Activated T-cell treated with anti-CD3 and anti-CD28 coated beads, Interleukin-2, amount 50 U/mL, for 4 hours (primary cell): ENCODE results near the gene ETV4. TPM values are rescaled to one million over a fixed set of nuclear protein-coding genes. Genes with fewer than 3 reads are reported as not detected.
A peak's percentile ranks its signal among the peaks of the same experiment; 100 is the strongest.

Source experiments
- ATAC-seq, 2 donors: fragments of 200-7000 bp; cut with Tn5 transposase; one replicate each; pipeline ENCODE4 v1.10.0; 2021
- DNase-seq: peaks from one replicate; pipeline ENCODE4 v3.0.0-alpha.2; 2020
- H3K27me3 Mint-ChIP-seq: one replicate; pipeline ENCODE4 v1.8.0; 2021; ENCODE audit warnings: low read depth, mixed read lengths
- H3K36me3 Mint-ChIP-seq: one replicate; pipeline ENCODE4 v1.8.0; 2022; ENCODE audit warnings: mixed read lengths; ENCODE audit not compliant: insufficient read depth
- H3K4me1 Mint-ChIP-seq: one replicate; pipeline ENCODE4 v1.8.0; 2021; ENCODE audit warnings: low read depth, mixed read lengths
- H3K4me3 Mint-ChIP-seq: one replicate; pipeline ENCODE4 v1.8.0; 2021; ENCODE audit warnings: mild to moderate bottlenecking, moderate library complexity, mixed read lengths
- H3K9me3 Mint-ChIP-seq: one replicate; pipeline ENCODE4 v1.8.0; 2021; ENCODE audit warnings: mixed read lengths
- total RNA-seq, 3 donors: library from RNA; stranded (reverse); gene quantifications; one replicate each; pipeline ENCODE4 v1.2.1, GENCODE V29; 2021

ETV4 gene
- total RNA-seq, 3 donors from 2014 or later = 1.1 to 2.2 (median 2.2) TPM

DNA sequence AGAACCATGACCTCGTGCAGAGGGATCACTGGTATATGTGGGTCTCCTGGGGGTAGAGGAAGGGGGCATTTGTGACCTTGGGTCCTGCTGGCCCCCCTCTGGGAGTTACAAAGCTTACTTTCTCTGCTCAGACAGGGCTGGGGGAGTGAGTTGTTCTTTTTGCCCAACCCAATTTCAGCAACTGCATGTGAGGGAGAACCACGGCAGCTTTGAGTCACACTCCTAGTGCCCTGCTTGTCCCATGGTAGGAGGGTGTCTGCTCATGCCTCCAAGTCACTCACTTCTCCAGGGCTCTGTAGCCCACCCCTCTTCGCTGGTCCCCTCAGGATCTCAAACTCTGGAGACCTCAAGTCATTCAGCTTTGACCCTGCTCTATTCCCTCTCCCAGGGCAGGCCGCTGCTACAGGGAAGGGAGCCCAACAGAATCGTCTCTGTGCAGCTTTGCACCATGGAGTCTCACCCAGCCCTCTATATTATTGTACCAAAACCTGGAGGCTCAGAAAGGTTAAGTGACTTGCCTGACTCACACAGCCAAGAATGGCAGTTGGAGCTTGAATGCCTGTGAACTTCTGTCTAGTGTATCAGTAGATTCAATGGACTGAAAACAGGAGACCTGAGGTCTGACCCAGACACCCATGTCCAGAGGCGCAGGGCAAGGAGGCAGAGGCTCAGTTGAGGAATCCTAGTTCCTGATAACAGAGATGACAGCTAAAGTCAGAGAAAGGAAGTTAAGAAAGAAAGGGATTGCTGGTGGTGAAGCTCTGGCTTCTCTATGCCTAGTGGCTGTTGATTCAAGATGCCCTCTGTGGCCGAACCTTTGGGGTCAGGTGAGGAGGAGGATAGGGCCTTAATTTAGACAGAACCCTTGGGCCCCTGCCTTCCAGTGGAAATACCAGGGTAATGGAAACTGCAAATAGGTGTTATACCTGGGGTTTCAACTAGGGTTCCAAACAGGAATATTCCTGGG lies 14.6 kb upstream of the ETV4 start:
- peaks cover 3% of the 10 kb centered on the region for H3K4me1 Mint-ChIP-seq
- no peak overlapping the region for H3K4me3 Mint-ChIP-seq
- ATAC-seq (peak in 1 of 2 donors; percentile 30), DNase-seq (no peak)
- H3K36me3 Mint-ChIP-seq = no peaks in the 10 kb centered on the region
- H3K9me3 Mint-ChIP-seq = no peaks in the 10 kb centered on the region
- H3K27me3 Mint-ChIP-seq = peaks cover 31% of the 10 kb centered on the region

DNA sequence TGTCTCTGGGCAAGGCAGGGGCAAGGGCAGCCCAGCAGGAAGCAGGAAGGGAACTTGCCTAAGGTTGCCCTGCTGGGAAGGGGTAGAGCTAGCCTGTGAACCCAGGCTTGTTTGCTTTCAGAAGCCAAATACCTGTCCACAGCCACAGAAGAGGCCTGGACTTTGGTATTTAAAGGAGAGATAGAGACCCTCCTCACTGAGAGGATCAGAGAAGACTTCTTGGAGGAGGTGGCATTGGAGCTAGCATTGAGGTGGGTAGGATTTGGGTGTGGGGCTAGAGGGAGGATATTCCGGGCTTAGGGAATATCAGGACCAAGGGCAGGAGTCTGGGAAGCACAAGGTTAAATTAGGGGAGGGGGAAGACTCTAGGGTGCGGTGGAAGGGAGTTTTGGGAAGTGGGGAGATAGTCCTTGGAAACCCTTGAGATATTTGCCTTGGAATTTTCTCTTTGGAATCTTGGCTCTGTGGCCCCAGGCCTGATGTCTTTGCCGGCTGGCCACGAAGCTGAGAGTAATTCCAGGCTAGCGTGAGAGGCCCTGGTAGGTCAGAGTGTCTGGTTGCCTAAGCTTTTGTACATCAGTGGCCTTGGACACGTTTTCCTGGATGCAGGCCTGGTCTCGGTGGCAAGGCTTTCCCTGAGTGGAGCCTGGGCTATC lies 13.1 kb upstream of the ETV4 start:
- no peaks in the 10 kb centered on the region for H3K9me3 Mint-ChIP-seq
- peaks cover 33% of the 10 kb centered on the region for H3K27me3 Mint-ChIP-seq
- DNase-seq = no peak
- H3K4me3 Mint-ChIP-seq = no peak overlapping the region
- peaks cover 3% of the 10 kb centered on the region for H3K4me1 Mint-ChIP-seq
- no peaks in the 10 kb centered on the region for H3K36me3 Mint-ChIP-seq
- ATAC-seq = no peak

DNA sequence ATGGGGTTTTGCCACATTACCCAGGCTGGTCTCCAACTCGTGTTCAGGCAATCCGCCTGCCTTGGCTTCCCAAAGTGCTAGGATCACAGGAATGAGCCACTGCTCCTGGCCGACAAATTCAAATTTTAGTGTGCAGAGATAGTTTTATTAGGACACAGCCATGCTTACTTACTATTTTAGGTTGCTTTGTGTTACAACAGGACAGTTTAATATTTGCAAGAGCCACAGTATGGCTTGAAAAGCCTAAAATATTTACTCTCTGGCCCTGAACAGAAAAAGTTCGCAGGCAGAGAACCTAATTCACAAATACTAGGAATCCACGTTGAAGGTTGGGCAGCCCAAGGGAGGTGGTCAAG lies 12.6 kb upstream of the ETV4 start:
- no peak for DNase-seq
- no peak for ATAC-seq

GRCh38 chr17:43556292-43556691 lies 10.2 kb upstream of the ETV4 start:
- no peak for ATAC-seq
- DNase-seq = no peak

More for the DNA sequence above, 12.6 kb upstream of the ETV4 start:
- H3K27me3 Mint-ChIP-seq = peaks cover 34% of the 10 kb centered on the region
- H3K9me3 Mint-ChIP-seq = no peaks in the 10 kb centered on the region
- peaks cover 3% of the 10 kb centered on the region for H3K4me1 Mint-ChIP-seq
- H3K36me3 Mint-ChIP-seq = no peaks in the 10 kb centered on the region
- H3K4me3 Mint-ChIP-seq = no peak overlapping the region

GRCh38 chr17:43554857-43555256 lies 8.7 kb upstream of the ETV4 start:
- H3K36me3 Mint-ChIP-seq = no peaks in the 10 kb centered on the region
- peaks cover 33% of the 10 kb centered on the region for H3K27me3 Mint-ChIP-seq
- DNase-seq = no peak
- no peaks in the 10 kb centered on the region for H3K9me3 Mint-ChIP-seq
- no peak for ATAC-seq
- peaks cover 2% of the 10 kb centered on the region for H3K4me1 Mint-ChIP-seq
- H3K4me3 Mint-ChIP-seq = no peak overlapping the region

More at GRCh38 chr17:43556292-43556691, 10.2 kb upstream of the ETV4 start:
- peaks cover 3% of the 10 kb centered on the region for H3K4me1 Mint-ChIP-seq
- H3K36me3 Mint-ChIP-seq = no peaks in the 10 kb centered on the region
- peaks cover 31% of the 10 kb centered on the region for H3K27me3 Mint-ChIP-seq
- no peak overlapping the region for H3K4me3 Mint-ChIP-seq
- no peaks in the 10 kb centered on the region for H3K9me3 Mint-ChIP-seq

- ATAC-seq = no peak
- H3K9me3 Mint-ChIP-seq = no peaks in the 10 kb centered on the region
- no peaks in the 10 kb centered on the region for H3K4me1 Mint-ChIP-seq
- no peak for DNase-seq
- peaks cover 45% of the 10 kb centered on the region for H3K27me3 Mint-ChIP-seq
- H3K36me3 Mint-ChIP-seq = no peaks in the 10 kb centered on the region
- no peak overlapping the region for H3K4me3 Mint-ChIP-seq
Observed at GRCh38 chr17:43553573-43553972, 7.4 kb upstream of the ETV4 start.

DNA sequence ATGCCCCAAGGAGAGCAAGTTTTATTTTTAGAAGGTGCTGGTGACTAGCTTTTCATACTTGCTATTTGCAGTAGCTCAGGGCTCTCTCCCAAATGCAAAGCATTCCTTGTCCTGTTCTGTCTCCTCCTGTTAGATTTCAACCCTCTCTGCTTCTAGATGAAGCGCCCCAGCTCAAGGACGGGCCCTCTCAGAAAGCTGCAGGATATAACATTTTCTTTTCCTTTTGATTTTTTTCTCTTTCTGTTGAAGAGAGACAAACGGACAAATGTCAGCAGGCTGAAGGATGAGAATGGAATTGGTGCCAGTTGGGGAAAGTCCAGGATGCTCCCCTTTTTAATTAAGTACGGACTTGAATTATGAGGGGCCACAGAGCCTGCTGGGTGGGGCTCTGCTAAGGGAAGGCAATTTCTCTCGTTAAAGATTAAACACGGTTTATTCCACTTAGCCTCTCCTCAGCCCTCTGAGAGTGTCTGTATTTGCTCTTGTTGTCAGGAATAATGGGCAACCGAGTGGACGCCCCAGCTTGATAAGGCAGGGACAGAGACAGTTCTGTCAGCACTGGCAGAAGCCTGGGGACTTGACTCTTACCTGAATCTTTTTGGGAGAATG lies 6.2 kb upstream of the ETV4 start:
- DNase-seq (no peak), ATAC-seq (no peak)
- H3K4me1 Mint-ChIP-seq = peaks cover 3% of the 10 kb centered on the region
- no peak overlapping the region for H3K4me3 Mint-ChIP-seq
- H3K9me3 Mint-ChIP-seq = no peaks in the 10 kb centered on the region
- no peaks in the 10 kb centered on the region for H3K36me3 Mint-ChIP-seq
- H3K27me3 Mint-ChIP-seq = peaks cover 53% of the 10 kb centered on the region

DNA sequence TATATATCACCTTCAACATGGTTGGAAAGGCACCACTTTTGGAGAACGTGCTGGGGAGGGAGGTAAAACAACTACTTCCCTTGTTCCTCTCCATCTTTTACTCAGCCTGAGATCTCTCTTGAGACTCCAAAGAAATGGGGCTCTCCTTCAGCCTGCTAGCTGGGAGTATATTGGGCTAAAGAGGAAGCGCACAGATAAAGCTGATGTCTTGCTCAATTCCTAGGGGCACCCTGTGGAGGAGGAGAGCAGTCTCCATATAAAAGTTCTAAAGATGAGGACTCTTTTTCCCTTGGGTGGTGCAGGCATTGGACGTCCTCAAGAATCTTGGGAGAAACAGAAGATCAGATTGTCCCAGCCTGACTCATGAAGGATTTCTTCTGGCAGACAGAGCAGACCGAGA lies 4.6 kb upstream of the ETV4 start:
- Mint-ChIP-seq H3K27me3 (peaks cover 56% of the 10 kb centered on the region), H3K36me3 (no peaks in the 10 kb centered on the region), H3K4me1 (peaks cover 13% of the 10 kb centered on the region), H3K9me3 (no peaks in the 10 kb centered on the region), H3K4me3 (no peak overlapping the region)
- ATAC-seq (no peak), DNase-seq (no peak)

DNA sequence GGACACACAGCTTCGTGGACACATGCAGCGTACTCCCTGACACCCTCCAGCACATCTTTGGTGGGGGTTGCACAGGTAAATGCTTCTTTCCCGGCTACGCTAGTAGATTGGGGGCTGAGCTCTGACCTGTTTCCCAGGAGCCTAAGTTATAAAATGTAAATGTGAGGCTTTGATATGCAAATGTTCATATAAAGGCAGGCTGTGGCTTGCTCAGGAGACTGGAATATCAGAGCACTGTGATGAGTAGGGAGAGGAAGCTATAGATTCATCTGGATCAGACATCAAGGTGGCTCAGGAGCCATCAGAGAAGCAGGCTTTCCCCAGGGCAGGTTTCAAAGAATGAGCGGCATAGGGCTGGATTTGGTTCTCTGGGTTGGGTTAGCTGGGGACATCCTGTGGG lies 3.4 kb upstream of the ETV4 start:
- H3K4me1 Mint-ChIP-seq = peaks cover 18% of the 10 kb centered on the region
- DNase-seq = no peak
- H3K27me3 Mint-ChIP-seq = peaks cover 59% of the 10 kb centered on the region
- H3K4me3 Mint-ChIP-seq = no peak overlapping the region
- no peaks in the 10 kb centered on the region for H3K36me3 Mint-ChIP-seq
- no peaks in the 10 kb centered on the region for H3K9me3 Mint-ChIP-seq
- ATAC-seq = no peak

GRCh38 chr17:43548689-43549379 lies 2.7 kb upstream of the ETV4 start:
- Mint-ChIP-seq H3K27me3 (peaks cover 61% of the 10 kb centered on the region), H3K4me1 (peaks cover 18% of the 10 kb centered on the region), H3K4me3 (no peak overlapping the region), H3K9me3 (no peaks in the 10 kb centered on the region), H3K36me3 (no peaks in the 10 kb centered on the region)
- DNase-seq = no peak
- ATAC-seq = no peak

- Mint-ChIP-seq H3K4me3 (no peak overlapping the region), H3K27me3 (peaks cover 60% of the 10 kb centered on the region), H3K9me3 (no peaks in the 10 kb centered on the region), H3K4me1 (peaks cover 18% of the 10 kb centered on the region), H3K36me3 (no peaks in the 10 kb centered on the region)
- DNase-seq (no peak), ATAC-seq (no peak)
Observed at GRCh38 chr17:43547659-43548256, 1.6 kb upstream of the ETV4 start.

DNA sequence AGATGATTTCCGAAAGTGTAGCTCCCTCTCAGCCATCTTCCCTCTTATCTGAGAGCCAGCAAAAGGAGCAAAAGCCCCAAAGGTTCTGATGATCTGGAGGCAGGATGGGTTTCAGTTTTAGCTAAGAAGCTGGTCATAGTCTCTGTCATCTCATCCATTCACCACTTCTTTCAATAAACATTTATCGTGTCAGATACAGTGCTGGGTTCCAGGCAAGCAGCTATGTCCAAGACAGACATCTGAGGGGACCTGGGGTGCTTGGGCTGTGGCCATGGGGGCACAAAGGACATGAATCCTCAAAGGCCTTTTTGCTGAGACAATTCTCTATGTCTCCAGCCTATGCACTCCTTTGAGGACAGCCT lies 1.0 kb upstream of the ETV4 start:
- H3K9me3 Mint-ChIP-seq = no peaks in the 10 kb centered on the region
- H3K27me3 Mint-ChIP-seq = peaks cover 57% of the 10 kb centered on the region
- peak overlapping the region; percentile 90 for H3K4me3 Mint-ChIP-seq
- H3K4me1 Mint-ChIP-seq = peaks cover 18% of the 10 kb centered on the region
- DNase-seq = no peak
- no peaks in the 10 kb centered on the region for H3K36me3 Mint-ChIP-seq
- no peak for ATAC-seq

DNA sequence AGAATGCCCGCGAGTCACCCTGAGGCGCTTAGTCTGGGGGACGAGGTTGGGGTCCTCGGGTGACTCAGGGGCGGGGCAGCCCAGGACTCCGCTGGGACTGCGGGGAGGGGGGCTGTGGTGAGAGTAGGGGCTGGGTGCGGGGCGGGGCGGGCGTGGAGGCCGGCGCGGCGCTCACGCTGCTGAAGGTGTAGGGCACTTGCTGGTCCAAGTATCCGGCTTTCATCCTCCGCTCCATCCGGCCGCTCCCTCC lies 832 bp downstream of the ETV4 start:
- ATAC-seq = peak; percentile 5 to 8
- no peak for DNase-seq
- H3K36me3 Mint-ChIP-seq = no peaks in the 10 kb centered on the region
- H3K4me1 Mint-ChIP-seq = peaks cover 18% of the 10 kb centered on the region
- H3K4me3 Mint-ChIP-seq = peak overlapping the region; percentile 90
- H3K9me3 Mint-ChIP-seq = no peaks in the 10 kb centered on the region
- peaks cover 50% of the 10 kb centered on the region for H3K27me3 Mint-ChIP-seq
